Measurements from ENCODE around the gene ACTL7B.
"Not testable (repeated sequence)": the region's sequence is repeated elsewhere in the genome, so short reads cannot be mapped to it uniquely, and the experiment has no call there.

Gene ACTL7B

DNA sequence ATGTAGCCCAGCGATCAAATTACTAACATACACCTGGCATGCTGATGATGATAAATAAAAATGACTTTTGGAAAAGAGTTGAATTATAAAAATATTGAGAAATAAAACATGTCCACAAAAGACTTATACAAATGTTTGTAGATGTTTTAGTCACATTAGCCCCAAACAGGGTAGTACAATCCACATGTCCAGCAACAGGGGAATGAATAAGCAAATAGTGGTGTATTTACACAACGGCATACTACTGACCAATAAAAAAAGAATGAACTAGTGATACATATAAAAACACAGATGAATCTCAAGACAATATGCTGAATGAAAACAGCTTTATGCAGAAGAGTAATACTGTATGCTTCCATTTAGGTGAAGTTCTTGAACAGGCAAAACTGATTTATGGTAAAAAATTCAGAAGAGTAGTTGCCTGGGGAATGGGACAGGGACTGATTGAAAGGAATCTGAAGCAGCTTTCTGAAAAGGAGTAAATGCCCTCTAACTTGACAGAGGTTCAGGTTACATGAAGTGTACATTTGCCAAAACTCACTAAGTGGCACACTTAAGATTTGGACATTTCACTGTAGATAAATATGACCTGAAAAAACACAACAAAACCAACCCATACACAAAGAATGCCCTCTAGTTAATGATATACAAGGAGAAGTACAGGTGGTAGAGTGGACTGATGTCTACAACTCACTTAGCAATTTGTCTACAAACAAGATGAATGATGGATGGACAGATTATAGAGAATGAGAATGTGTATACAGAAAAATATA is 41.7 kb upstream of the ACTL7B start:
- Histone ChIP-seq H3F3A (ENCODE audit: insufficient read depth) (no peaks in the 10 kb centered on the region), H3K9ac (ENCODE audit: low read length) (no peak overlapping the region), H3K36me3 (ENCODE audit: low read length) (peaks cover 4% of the 10 kb centered on the region; the same call in 1 of the 2 replicates), H2AFZ (ENCODE audit: low read depth, low read length, severe bottlenecking) (no peak overlapping the region), H3K27me3 (ENCODE audit: low read length) (no peaks in the 10 kb centered on the region), H4K20me1 (ENCODE audit: low read depth, low read length) (no peaks in the 10 kb centered on the region), H3K9me3 (ENCODE audit: insufficient read depth, low read length) (no peaks in the 10 kb centered on the region), H3K27ac (ENCODE audit: low read depth, low read length) (no peak overlapping the region), H3K79me2 (ENCODE audit: insufficient read depth, low read length) (no peaks in the 10 kb centered on the region), H3K9me2 (replicated peaks; ENCODE audit: insufficient read depth, low read length) (no peaks in the 10 kb centered on the region), H3K4me3 (ENCODE audit: insufficient read depth, low read length, poor library complexity, severe bottlenecking) (no peak overlapping the region), H3K4me2 (ENCODE audit: low read depth, low read length, poor library complexity, severe bottlenecking) (no peak overlapping the region)
- no peak for TF ChIP-seq CTCF (IDR thresholded peaks at IDR 0.05; ENCODE audit: insufficient read depth, low read length, poor library complexity, severe bottlenecking)

DNA sequence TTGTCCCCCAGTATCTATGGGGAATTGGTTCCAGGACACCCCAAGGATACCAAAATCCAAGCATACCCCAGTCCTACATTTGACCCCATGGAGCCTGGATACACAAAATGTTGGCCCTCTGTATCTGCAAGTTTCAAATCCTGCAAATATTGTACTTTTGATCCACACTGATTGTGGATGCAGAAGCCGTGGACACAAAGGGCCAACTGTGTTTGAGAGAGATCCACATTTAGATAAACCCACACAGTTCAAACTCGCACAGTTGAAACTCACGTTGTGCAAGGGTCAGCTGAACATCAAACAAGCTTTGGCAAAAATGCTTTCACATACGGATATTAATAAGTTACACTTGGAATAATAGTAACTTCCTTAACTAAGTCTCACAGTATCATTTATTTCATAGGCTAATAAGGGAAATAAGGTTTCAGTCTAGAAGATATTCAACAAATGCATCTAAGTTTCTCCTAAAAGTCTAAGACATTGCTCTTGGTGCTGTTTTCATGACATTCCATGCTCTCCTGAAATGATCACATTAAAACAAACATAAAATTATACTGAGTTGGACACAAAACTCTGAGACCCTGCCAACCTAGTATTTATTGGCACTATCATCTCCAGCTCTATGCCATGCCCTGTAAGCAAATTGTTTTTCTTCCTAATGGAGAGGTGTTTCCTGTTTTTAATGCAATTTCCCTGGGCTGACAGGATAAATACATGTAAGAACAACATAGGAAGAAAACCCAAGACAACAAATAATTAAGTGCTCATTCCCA is 38.6 kb upstream of the ACTL7B start:
- no peak for TF ChIP-seq EZH2phosphoT487 (conservative IDR thresholded peaks at IDR 0.05; ENCODE audit: low read length)
- no peak for TF ChIP-seq CTCF (IDR thresholded peaks at IDR 0.05; ENCODE audit: insufficient read depth, low read length, poor library complexity, severe bottlenecking)
- Histone ChIP-seq H3F3A (ENCODE audit: insufficient read depth) (no peaks in the 10 kb centered on the region), H3K36me3 (ENCODE audit: low read length) (peaks cover 4% of the 10 kb centered on the region; the same call in 1 of the 2 replicates), H3K9me2 (replicated peaks; ENCODE audit: insufficient read depth, low read length) (no peaks in the 10 kb centered on the region), H4K20me1 (ENCODE audit: low read depth, low read length) (no peaks in the 10 kb centered on the region), H3K4me2 (ENCODE audit: low read depth, low read length, poor library complexity, severe bottlenecking) (no peak overlapping the region), H3K79me2 (ENCODE audit: insufficient read depth, low read length) (no peaks in the 10 kb centered on the region), H3K27me3 (ENCODE audit: low read length) (no peaks in the 10 kb centered on the region), H3K27ac (ENCODE audit: low read depth, low read length) (no peak overlapping the region), H3K9ac (ENCODE audit: low read length) (no peak overlapping the region), H2AFZ (ENCODE audit: low read depth, low read length, severe bottlenecking) (no peak overlapping the region), H3K4me3 (ENCODE audit: insufficient read depth, low read length, poor library complexity, severe bottlenecking) (no peak overlapping the region), H3K9me3 (ENCODE audit: insufficient read depth, low read length) (no peaks in the 10 kb centered on the region)

DNA sequence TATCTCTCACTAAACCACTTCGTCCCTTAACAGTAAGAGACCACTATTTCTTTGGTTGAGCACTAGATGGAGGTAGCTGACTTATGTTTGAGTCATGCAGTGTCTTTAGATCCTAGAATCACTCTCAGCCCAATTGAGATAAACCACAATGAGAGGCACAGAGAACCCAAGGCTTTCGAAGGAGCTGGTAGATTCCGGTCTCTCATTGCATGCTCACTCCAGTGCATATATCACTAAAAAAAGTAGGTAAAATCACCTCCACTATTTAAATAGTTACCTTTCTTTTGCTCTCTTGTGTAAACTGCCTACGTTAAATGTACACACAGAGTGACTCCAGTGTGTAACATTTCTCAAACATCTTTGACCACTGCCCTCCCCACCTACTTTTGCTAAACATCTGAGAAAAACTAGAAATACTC is 33.9 kb upstream of the ACTL7B start:
- Histone ChIP-seq H4K20me1 (ENCODE audit: low read depth, low read length) (no peaks in the 10 kb centered on the region), H3K27ac (ENCODE audit: low read depth, low read length) (no peak overlapping the region), H3K4me2 (ENCODE audit: low read depth, low read length, poor library complexity, severe bottlenecking) (no peak overlapping the region), H3K36me3 (ENCODE audit: low read length) (peaks cover 2% of the 10 kb centered on the region; the same call in 1 of the 2 replicates), H3K9me3 (ENCODE audit: insufficient read depth, low read length) (no peaks in the 10 kb centered on the region), H2AFZ (ENCODE audit: low read depth, low read length, severe bottlenecking) (no peak overlapping the region), H3K79me2 (ENCODE audit: insufficient read depth, low read length) (no peaks in the 10 kb centered on the region), H3K27me3 (ENCODE audit: low read length) (no peaks in the 10 kb centered on the region), H3F3A (ENCODE audit: insufficient read depth) (no peaks in the 10 kb centered on the region), H3K9ac (ENCODE audit: low read length) (no peak overlapping the region), H3K9me2 (replicated peaks; ENCODE audit: insufficient read depth, low read length) (no peaks in the 10 kb centered on the region), H3K4me3 (ENCODE audit: insufficient read depth, low read length, poor library complexity, severe bottlenecking) (no peak overlapping the region)
- TF ChIP-seq EZH2phosphoT487 (conservative IDR thresholded peaks at IDR 0.05; ENCODE audit: low read length) = no peak
- TF ChIP-seq CTCF (IDR thresholded peaks at IDR 0.05; ENCODE audit: insufficient read depth, low read length, poor library complexity, severe bottlenecking) = no peak

DNA sequence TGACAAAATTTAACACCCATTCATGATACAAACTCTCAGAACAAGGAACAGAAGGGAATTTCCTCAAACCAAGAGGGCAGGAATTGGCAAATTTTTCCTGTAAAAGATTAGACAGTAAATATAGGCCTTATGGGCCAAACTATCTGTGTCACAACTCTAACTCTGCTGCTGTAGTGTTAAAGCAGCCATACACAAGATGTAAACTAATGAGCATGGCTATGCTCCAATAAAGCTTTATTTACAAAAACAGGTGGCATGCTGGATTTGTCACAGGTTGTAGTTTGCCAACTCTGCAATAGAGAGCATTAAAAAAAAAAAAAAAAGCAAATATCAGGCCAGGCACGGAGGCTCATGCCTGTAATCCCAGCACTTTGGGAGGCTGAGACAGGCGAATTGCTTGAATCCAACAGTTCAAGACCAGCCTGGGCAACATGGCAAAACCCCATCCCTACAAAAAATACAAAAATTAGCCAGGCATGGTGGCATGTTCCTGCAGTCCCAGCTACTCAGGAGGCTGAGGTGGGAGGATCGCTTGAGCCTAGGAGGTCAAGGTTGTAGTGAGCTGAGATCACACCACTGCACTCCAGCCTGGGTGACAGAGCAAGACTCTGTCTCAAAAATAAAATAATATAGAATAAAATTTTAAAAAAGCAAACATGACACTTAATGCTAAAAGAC is 30.9 kb upstream of the ACTL7B start:
- H3K27me3 ChIP-seq (ENCODE audit: low read length); H3K79me2 ChIP-seq (ENCODE audit: insufficient read depth, low read length); H3K4me2 ChIP-seq (ENCODE audit: low read depth, low read length, poor library complexity, severe bottlenecking); H2AFZ ChIP-seq (ENCODE audit: low read depth, low read length, severe bottlenecking); H3K4me3 ChIP-seq (ENCODE audit: insufficient read depth, low read length, poor library complexity, severe bottlenecking); H3K36me3 ChIP-seq (ENCODE audit: low read length); H3K9ac ChIP-seq (ENCODE audit: low read length); H3K9me3 ChIP-seq (ENCODE audit: insufficient read depth, low read length); H4K20me1 ChIP-seq (ENCODE audit: low read depth, low read length); H3K9me2 ChIP-seq (replicated peaks; ENCODE audit: insufficient read depth, low read length); H3K27ac ChIP-seq (ENCODE audit: low read depth, low read length); H3F3A ChIP-seq (ENCODE audit: insufficient read depth): not testable (repeated sequence)

Measured in SU-DHL-6 (cell line).